Thyroid gland (tissue), 4 donors: ENCODE results near the gene CACNA1S.

ENCODE experiments used
- CTCF ChIP-seq, 6 experiments: fragments of 200-600 bp in 3 of 6; fragments of 450-650 bp in 3 of 6; sonication (generic) in 3 of 6; IDR thresholded peaks; one replicate each; pipeline ENCODE4 v1.5.1; 2016 to 2019; ENCODE audit warnings: antibody characterized with exemption in 6 of 6, mild to moderate bottlenecking in 2 of 6, inconsistent platforms in 1 of 6, moderate library complexity in 1 of 6
- POLR2A ChIP-seq, 2 donors: fragments of 450-650 bp; IDR thresholded peaks; one replicate each; pipeline ENCODE4 v1.6.1; 2017; ENCODE audit warnings: antibody characterized with exemption in 2 of 2, mild to moderate bottlenecking in 2 of 2, moderate library complexity in 1 of 2

- TF ChIP-seq CTCF (IDR thresholded peaks at IDR 0.05) (no peak), POLR2A (IDR thresholded peaks at IDR 0.05) (no peak)
Measured at GRCh38 chr1:201122321-201122957, 10.2 kb upstream of the CACNA1S start.
